SJCRH30 (cell line): ENCODE data around the gene ZBED4. TPM values are rescaled to one million over a fixed set of nuclear protein-coding genes. Genes with fewer than 3 reads are reported as not detected.
"Not testable (repeated sequence)": the region's sequence is repeated elsewhere in the genome, so short reads cannot be mapped to it uniquely, and the experiment has no call there.

Experiments
- DNase-seq, 2 experiments: peaks; one replicate each; pipeline ENCODE4 v3.0.0-alpha.2; 2015 to 2020
- H3K27ac ChIP-seq: fragments of 250-450 bp; sonication (Bioruptor Pico); 2 replicates; pipeline ENCODE4 v1.5.1; 2020; ENCODE audit warnings: mild to moderate bottlenecking, moderate library complexity
- H3K27me3 ChIP-seq: fragments of 250-450 bp; sonication (Bioruptor Pico); 2 replicates; pipeline ENCODE4 v1.5.1; 2020; ENCODE audit warnings: mild to moderate bottlenecking, moderate library complexity
- H3K36me3 ChIP-seq: fragments of 250-450 bp; sonication (Bioruptor Pico); 2 replicates; pipeline ENCODE4 v1.5.1; 2020; ENCODE audit warnings: mild to moderate bottlenecking, moderate library complexity
- H3K4me1 ChIP-seq: fragments of 250-450 bp; sonication (Bioruptor Pico); 2 replicates; pipeline ENCODE4 v1.5.1; 2020; ENCODE audit warnings: mild to moderate bottlenecking, moderate library complexity
- H3K4me3 ChIP-seq: fragments of 250-450 bp; sonication (Bioruptor Pico); 2 replicates; pipeline ENCODE4 v1.5.1; 2020; ENCODE audit warnings: mild to moderate bottlenecking, moderate library complexity
- H3K9me3 ChIP-seq: fragments of 250-450 bp; sonication (Bioruptor Pico); replicated peaks from 2 replicates; pipeline ENCODE4 v1.5.1; 2020; ENCODE audit warnings: mild to moderate bottlenecking, moderate library complexity
- total RNA-seq: library from RNA; depleted of rRNA; stranded (reverse); fragments of >200 nt; shearing (Covaris generic); gene quantifications from 2 replicates; pipeline ENCODE4 v1.2.3, GENCODE V29; 2014

The ZBED4 gene
- total RNA-seq, 1 experiment from 2014 or later, result 53.2 TPM

DNA sequence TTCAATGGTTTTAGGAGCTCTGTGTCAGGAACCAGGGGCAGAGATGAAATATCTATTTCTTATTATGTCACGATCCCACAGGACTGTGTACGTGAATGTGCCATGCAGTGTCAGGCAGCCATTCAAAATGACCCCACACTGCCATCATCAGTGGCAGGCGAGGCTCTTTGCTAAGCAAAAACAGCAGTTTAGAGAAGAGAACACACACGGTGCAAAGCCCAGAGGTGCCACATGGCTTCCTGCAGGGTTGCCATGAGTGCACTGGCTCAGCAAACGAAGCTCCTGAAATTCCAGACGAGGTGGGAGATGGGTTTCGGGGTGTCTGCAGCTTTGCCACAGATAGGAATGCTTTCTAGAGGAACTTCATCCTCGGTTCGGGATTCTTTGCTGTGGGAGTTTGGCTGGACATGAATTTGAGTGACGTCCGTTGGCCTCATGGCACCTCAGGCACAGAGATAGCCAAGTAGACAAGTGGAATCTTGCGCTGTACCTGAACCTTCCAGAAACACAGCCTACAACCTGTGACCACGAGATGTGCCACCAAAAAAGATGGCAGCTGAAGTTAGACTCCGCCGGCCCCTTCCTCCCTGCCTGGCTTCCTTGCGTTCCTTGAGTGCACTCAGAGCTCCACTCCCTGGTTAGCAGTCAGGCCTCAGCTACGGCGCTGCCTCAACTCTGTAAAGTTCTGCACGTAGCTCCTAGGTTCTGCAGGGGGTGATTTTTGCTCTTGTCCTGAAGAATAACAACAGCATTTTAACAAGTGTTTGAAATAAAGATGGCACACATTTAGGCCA lies 7.8 kb upstream of the ZBED4 start:
- H3K36me3 ChIP-seq, result no peaks in the 10 kb centered on the region
- no peak overlapping the region for H3K4me3 ChIP-seq
- peaks cover 7% of the 10 kb centered on the region; the same call in 1 of the 2 replicates for H3K27me3 ChIP-seq
- no peak overlapping the region for H3K27ac ChIP-seq
- no peaks in the 10 kb centered on the region for H3K9me3 ChIP-seq
- DNase-seq, result no peak
- H3K4me1 ChIP-seq, result no peaks in the 10 kb centered on the region

DNA sequence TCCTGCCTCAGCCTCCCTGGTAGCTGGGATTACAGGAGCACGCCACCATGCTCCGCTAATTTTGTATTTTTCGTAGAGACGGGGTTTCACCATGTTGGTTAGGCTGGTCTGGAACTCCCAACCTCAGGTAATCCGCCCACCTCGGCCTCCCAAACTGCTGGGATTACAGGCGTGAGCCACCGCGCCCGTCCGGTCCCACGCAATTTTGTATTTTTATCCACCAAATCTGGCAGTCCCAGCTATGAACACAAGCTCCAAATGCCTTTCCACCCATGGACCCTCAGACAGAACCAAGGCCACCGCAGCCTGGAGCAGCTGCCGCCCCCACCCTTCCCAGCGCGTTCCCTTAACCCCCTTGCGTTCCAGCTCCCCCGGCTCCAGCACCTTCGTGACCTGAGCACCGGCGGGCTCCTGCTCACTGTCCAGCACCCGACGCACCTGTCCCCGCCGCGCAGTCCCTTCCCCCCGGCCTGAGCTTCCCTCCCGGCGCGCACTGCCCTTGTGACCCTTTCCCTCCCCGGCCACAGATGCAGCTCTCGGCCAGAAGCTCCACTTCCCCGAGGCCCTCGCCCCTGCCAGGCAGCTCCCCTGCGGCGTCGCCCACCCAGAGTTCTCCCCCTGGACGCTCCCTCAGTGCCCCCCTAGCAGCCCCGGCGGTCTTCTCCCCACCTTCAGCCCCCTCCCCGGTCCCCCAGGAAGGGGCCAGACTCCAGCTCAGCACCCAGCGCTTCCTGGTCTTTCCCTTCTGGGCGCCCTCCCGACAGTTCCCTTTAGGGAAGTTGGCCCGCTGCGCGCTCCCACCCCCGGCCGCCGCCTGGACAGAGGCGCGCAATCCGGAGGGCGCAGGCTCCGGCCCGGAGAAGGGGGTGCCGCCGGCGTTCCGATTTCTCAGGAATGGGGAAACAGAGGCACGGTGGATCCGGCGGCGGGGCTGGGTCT lies 5.6 kb upstream of the ZBED4 start:
- Histone ChIP-seq H3K27ac (no peak overlapping the region), H3K27me3 (peaks cover 7% of the 10 kb centered on the region; the same call in 1 of the 2 replicates), H3K4me3 (no peak overlapping the region), H3K4me1 (no peaks in the 10 kb centered on the region), H3K9me3 (no peaks in the 10 kb centered on the region), H3K36me3 (no peaks in the 10 kb centered on the region)
- DNase-seq, result no peak

DNA sequence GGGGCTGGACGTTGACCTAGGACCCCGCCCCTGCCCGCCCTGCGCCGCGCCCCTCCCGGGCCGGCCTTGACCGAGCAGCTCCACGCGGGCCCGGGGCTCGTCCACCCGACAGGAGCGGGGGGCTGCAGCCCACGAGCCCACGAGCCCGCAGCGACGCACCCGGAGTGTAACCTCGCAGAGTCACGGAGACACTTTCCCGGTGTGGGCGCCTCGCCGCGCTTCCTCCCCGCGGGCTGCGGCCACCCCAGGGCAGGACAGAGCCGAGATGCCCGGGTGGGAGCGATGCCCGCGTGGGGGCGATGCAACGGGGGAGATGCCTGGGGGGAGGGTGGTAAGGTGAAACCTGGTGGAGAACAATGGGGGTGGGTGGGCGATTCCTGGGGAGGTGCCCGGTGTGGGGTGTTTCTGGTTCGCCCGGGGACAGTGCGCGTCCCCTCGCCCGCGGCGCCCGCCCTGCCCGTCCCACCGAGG lies 4.9 kb upstream of the ZBED4 start:
- Histone ChIP-seq H3K27ac (no peak overlapping the region), H3K36me3 (no peaks in the 10 kb centered on the region), H3K9me3 (no peaks in the 10 kb centered on the region), H3K27me3 (peaks cover 7% of the 10 kb centered on the region; the same call in 1 of the 2 replicates), H3K4me3 (no peak overlapping the region), H3K4me1 (no peaks in the 10 kb centered on the region)
- no peak for DNase-seq

- peaks cover 7% of the 10 kb centered on the region; the same call in 1 of the 2 replicates for H3K27me3 ChIP-seq
- no peaks in the 10 kb centered on the region for H3K36me3 ChIP-seq
- no peaks in the 10 kb centered on the region for H3K9me3 ChIP-seq
- no peaks in the 10 kb centered on the region for H3K4me1 ChIP-seq
- no peak for DNase-seq
- no peak overlapping the region for H3K27ac ChIP-seq
- no peak overlapping the region for H3K4me3 ChIP-seq
Observed at GRCh38 chr22:49849161-49850020, 4.3 kb upstream of the ZBED4 start.

DNA sequence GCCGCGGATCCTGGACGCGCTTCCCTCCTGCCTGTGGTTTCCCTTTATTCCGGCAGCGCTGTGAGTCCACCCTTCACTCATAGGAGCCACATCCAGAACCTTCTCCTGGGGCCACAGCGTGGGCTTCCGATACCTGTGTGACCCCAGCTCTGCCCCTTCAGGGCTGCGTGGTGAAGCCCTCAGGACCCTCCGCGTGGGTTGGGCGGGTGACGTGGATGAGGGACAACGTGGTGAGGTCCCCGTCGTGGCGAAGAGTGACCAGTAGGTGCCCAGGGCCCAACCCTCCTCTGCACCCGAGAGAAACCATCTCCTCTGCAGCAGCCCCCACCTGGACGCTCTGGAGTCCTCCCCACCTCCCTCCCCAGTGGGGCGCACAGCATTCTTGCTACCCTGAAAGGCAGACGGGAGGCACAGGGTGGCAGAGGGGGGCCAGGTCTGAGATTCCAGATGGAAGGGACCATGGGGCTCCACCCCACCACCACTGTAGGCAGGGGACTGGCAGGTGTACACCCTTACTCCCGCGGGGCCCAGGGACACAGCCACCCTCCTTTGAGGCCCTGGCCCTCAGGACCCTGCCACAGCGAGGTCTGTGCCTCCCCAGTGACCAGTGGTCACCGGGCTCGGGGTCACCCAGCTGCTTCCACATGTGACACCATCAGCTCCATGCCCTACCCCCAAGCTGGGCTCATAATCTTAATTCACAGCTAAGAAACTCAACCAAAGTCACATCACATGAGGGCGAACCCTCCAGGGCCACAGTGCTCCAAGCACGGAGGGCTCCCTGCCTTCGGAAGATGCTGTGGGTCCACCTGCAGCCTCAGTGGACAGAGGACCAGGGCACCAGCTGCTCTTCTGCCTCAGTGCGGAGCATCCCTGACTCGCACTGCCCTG lies 3.4 kb upstream of the ZBED4 start:
- no peaks in the 10 kb centered on the region for H3K36me3 ChIP-seq
- no peak overlapping the region for H3K27ac ChIP-seq
- peaks cover 5% of the 10 kb centered on the region for H3K4me1 ChIP-seq
- no peak overlapping the region for H3K4me3 ChIP-seq
- H3K9me3 ChIP-seq, result no peaks in the 10 kb centered on the region
- peaks cover 6% of the 10 kb centered on the region; the same call in 1 of the 2 replicates for H3K27me3 ChIP-seq
- no peak for DNase-seq

GRCh38 chr22:49850959-49851802 lies 2.5 kb upstream of the ZBED4 start:
- H3K27ac ChIP-seq, result no peak overlapping the region
- DNase-seq, result no peak
- H3K36me3 ChIP-seq, result no peaks in the 10 kb centered on the region
- no peaks in the 10 kb centered on the region for H3K9me3 ChIP-seq
- H3K4me1 ChIP-seq, result peaks cover 12% of the 10 kb centered on the region
- no peak overlapping the region for H3K4me3 ChIP-seq
- H3K27me3 ChIP-seq, result no peaks in the 10 kb centered on the region

- Histone ChIP-seq H3K4me1 (peaks cover 12% of the 10 kb centered on the region), H3K4me3 (peak overlapping the region; percentile 76), H3K27ac (peak overlapping the region; percentile 86)
- not testable (repeated sequence) for H3K36me3 ChIP-seq, H3K27me3 ChIP-seq, DNase-seq, H3K9me3 ChIP-seq
Observed at GRCh38 chr22:49852568-49852897, 1.1 kb upstream of the ZBED4 start.

DNA sequence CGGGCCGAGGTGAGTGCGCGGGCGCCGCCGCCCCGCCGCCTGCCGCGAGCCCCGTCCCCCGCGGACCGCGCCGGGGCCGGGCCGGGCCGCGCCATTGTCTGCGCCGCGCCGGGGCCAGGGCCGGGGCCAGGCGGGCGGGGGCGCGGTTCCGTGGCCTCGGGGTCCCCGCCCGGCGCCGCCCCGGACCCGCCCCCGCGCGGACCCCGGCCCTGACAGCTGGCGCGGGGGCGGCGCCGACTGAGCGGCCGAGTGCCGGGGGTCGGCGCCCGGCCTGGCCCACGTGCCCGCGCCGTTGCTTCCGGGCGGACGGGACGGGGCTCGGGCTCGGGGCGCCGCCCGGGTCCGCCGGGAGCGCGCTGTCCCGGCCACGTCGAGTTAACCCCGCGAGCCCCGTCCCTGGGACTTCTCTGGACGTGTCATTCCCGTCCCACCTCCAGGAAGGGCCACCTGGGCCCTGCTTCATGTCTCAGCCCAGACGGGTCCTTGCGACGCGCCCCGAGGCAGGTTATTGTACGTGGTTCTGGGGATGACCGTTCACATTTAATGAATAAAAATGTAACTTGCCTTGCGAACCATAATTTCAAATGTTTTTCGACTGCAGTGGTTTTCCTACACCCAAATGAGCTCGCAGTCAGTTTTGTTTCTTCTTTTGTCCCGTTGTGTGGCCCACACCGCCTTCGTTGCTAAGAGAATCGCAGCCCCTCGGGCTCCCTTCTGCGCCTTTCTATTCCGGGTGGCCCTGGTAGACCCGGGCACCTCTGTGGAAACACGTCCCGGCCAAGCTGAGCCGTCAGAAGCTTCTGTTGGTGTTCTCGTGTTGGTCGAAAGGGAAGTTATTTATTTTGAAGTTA lies 562 bp downstream of the ZBED4 start:
- DNase-seq, result peak; percentile 50 to 59
- Histone ChIP-seq H3K4me1 (peaks cover 12% of the 10 kb centered on the region), H3K27ac (peak overlapping the region; percentile 34), H3K9me3 (no peaks in the 10 kb centered on the region), H3K4me3 (peak overlapping the region; percentile 97), H3K27me3 (no peaks in the 10 kb centered on the region), H3K36me3 (peaks cover 10% of the 10 kb centered on the region; the same call in 1 of the 2 replicates)

GRCh38 chr22:49855251-49855911 lies 1.7 kb downstream of the ZBED4 start:
- H3K36me3 ChIP-seq, result peaks cover 14% of the 10 kb centered on the region
- peak overlapping the region; percentile 97; the same call in 1 of the 2 replicates for H3K4me3 ChIP-seq
- no peaks in the 10 kb centered on the region for H3K9me3 ChIP-seq
- H3K4me1 ChIP-seq, result peaks cover 12% of the 10 kb centered on the region
- H3K27ac ChIP-seq, result no peak overlapping the region
- no peaks in the 10 kb centered on the region for H3K27me3 ChIP-seq
- peak; percentile 27 to 57 for DNase-seq

- Histone ChIP-seq H3K4me1 (peaks cover 12% of the 10 kb centered on the region), H3K27me3 (no peaks in the 10 kb centered on the region), H3K9me3 (no peaks in the 10 kb centered on the region), H3K27ac (no peak overlapping the region), H3K4me3 (no peak overlapping the region), H3K36me3 (peaks cover 15% of the 10 kb centered on the region)
- DNase-seq, result no peak
Observed at GRCh38 chr22:49856343-49856742, 2.7 kb downstream of the ZBED4 start.

- DNase-seq, result no peak
- Histone ChIP-seq H3K4me3 (no peak overlapping the region), H3K27ac (no peak overlapping the region)
Observed at GRCh38 chr22:49856766-49857618, 3.3 kb downstream of the ZBED4 start.

More at GRCh38 chr22:49856766-49857618, 3.3 kb downstream of the ZBED4 start:
- Histone ChIP-seq H3K27me3 (no peaks in the 10 kb centered on the region), H3K4me1 (peaks cover 12% of the 10 kb centered on the region), H3K36me3 (peaks cover 15% of the 10 kb centered on the region), H3K9me3 (no peaks in the 10 kb centered on the region)
